Measurements from ENCODE around the gene ANAPC4. TPM values are rescaled to one million over a fixed set of nuclear protein-coding genes. Genes with fewer than 3 reads are reported as not detected.

The ANAPC4 gene
- total RNA-seq, 4 donors from 2014 or later: 11.8 to 20.2 (median 14.7) TPM

DNA sequence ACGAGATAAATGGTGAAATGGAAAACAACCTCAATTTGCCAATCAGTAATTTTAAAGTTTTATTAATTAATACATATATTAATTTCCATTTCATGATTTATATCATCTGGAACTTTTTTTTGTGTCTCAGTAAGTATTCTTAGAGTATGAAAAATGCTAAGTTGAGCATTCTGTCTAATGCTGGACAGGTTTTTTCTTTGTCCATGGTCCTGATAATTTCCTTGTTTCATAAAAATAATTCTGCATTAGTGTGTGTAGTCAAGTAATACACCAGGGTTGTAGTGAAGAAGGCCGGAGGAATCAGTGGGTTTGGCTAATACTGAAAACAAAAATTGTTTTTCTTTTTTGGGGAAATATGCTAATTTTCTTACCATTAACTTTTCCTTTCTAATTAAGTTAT is 9.9 kb downstream of the ANAPC4 start:
- no peak for TF ChIP-seq POLR2A (IDR thresholded peaks at IDR 0.05)
- TF ChIP-seq, protein P1, sequence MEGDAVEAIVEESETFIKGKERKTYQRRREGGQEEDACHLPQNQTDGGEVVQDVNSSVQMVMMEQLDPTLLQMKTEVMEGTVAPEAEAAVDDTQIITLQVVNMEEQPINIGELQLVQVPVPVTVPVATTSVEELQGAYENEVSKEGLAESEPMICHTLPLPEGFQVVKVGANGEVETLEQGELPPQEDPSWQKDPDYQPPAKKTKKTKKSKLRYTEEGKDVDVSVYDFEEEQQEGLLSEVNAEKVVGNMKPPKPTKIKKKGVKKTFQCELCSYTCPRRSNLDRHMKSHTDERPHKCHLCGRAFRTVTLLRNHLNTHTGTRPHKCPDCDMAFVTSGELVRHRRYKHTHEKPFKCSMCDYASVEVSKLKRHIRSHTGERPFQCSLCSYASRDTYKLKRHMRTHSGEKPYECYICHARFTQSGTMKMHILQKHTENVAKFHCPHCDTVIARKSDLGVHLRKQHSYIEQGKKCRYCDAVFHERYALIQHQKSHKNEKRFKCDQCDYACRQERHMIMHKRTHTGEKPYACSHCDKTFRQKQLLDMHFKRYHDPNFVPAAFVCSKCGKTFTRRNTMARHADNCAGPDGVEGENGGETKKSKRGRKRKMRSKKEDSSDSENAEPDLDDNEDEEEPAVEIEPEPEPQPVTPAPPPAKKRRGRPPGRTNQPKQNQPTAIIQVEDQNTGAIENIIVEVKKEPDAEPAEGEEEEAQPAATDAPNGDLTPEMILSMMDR (IDR thresholded peaks at IDR 0.05 in 4 of 5, conservative IDR thresholded peaks at IDR 0.05 in 1 of 5): no peak
- no peaks in the 10 kb centered on the region for H3K9me3 ChIP-seq
- ATAC-seq (no peak), DNase-seq (no peak)
- no peaks in the 10 kb centered on the region for H3K4me1 ChIP-seq
- H3K4me3 ChIP-seq: no peak overlapping the region
- intact Hi-C loops (cut with DNase I; ENCODE audit: low total_unique reads): no loop called here
- in situ Hi-C loops (cut with MboI; ENCODE audit: low sequenced_read_pairs in 4 of 4): no loop called here
- H3K27me3 ChIP-seq: no peaks in the 10 kb centered on the region
- no peak overlapping the region for H3K27ac ChIP-seq
- H3K36me3 ChIP-seq: peaks cover 0 to 55% of the 10 kb centered on the region in 2 donors

DNA sequence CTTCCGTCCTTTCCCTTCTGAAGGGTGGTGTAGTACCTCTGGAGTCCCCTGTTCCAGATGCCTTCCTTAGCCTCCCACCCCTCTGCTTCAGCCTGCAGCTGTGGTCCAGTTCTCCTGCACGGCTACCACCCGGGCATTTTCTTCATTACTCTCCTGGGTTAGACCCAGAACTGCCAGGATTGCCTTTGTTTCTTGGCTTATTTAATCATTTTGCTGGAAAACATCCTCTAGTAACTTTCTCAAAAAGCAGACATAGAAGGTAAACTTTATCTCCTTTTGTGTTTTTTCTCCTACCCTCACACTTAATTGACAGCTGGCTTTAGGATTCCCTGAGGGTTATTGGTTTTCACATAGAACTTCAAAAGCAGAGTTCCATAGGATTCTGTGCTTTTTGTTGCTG is 20.2 kb downstream of the ANAPC4 start:
- ATAC-seq (no peak), DNase-seq (no peak)
- H3K4me3 ChIP-seq: no peak overlapping the region
- TF ChIP-seq, protein P1 (IDR thresholded peaks at IDR 0.05 in 4 of 5, conservative IDR thresholded peaks at IDR 0.05 in 1 of 5): no peak
- TF ChIP-seq POLR2A (IDR thresholded peaks at IDR 0.05): no peak
- in situ Hi-C loops (cut with MboI; ENCODE audit: low sequenced_read_pairs in 4 of 4) (no loop called here), intact Hi-C loops (cut with DNase I; ENCODE audit: low total_unique reads) (no loop called here)
- H3K36me3 ChIP-seq: peaks cover 0 to 89% of the 10 kb centered on the region in 2 donors
- H3K4me1 ChIP-seq: no peaks in the 10 kb centered on the region
- no peaks in the 10 kb centered on the region for H3K27me3 ChIP-seq
- H3K9me3 ChIP-seq: no peaks in the 10 kb centered on the region
- no peak overlapping the region for H3K27ac ChIP-seq

DNA sequence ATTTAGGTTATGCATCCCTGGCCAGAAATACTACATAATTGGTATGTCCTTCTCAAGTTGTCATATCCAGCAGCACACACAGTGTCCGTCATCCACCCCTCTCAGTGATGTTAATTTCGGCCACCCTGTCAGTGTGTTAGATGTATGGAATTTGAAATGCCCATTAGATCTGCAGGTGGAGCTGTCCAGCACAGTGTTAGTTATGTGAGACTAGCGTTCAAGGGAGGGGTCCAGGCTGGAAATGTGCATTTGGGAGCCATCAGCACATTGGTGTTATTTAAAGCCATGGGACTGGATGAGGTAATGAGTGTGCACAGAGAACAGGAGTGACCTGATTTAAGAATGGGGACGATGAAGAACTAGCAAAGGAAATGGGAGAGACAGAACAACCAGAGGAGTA is 22.4 kb downstream of the ANAPC4 start:
- H3K9me3 ChIP-seq: no peaks in the 10 kb centered on the region

DNA sequence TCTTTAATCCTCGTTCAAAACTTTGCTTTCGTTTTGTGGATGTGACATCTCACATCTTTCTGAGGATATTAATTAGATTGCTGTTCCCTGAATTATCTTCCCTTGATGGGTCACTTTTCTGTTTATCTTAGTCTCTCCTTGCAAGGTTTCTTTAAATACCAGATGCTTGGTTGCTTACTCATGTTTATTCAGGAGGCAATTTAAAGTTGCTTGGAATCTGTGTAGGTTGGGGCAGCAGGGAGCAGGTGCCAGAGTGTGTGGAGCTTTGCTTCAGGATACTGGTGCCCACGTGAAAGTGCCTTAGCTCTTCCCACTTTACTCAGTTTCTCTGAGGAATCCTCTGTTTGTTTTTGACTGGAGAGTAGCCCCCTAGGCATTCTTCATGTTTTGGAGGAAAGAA is 24.0 kb downstream of the ANAPC4 start:
- in situ Hi-C loops (cut with MboI; ENCODE audit: low sequenced_read_pairs in 4 of 4): no loop called here
- no peak for TF ChIP-seq POLR2A (IDR thresholded peaks at IDR 0.05)
- TF ChIP-seq, protein P1 (IDR thresholded peaks at IDR 0.05 in 4 of 5, conservative IDR thresholded peaks at IDR 0.05 in 1 of 5): no peak
- Histone ChIP-seq H3K4me3 (no peak overlapping the region), H3K27ac (no peak overlapping the region), H3K9me3 (no peaks in the 10 kb centered on the region), H3K36me3 (peaks cover 0 to 65% of the 10 kb centered on the region in 2 donors), H3K4me1 (no peaks in the 10 kb centered on the region), H3K27me3 (no peaks in the 10 kb centered on the region)
- DNase-seq: no peak
- intact Hi-C loops (cut with DNase I; ENCODE audit: low total_unique reads): no loop called here
- ATAC-seq: no peak

More for the DNA sequence above, 22.4 kb downstream of the ANAPC4 start:
- TF ChIP-seq, protein P1 (IDR thresholded peaks at IDR 0.05 in 4 of 5, conservative IDR thresholded peaks at IDR 0.05 in 1 of 5): no peak
- no peak for TF ChIP-seq POLR2A (IDR thresholded peaks at IDR 0.05)
- H3K4me1 ChIP-seq: no peaks in the 10 kb centered on the region
- DNase-seq (no peak), ATAC-seq (no peak)
- in situ Hi-C loops (cut with MboI; ENCODE audit: low sequenced_read_pairs in 4 of 4): no loop called here
- H3K27me3 ChIP-seq: no peaks in the 10 kb centered on the region
- H3K27ac ChIP-seq: no peak overlapping the region
- no peak overlapping the region for H3K4me3 ChIP-seq
- peaks cover 0 to 67% of the 10 kb centered on the region in 2 donors for H3K36me3 ChIP-seq
- intact Hi-C loops (cut with DNase I; ENCODE audit: low total_unique reads): no loop called here

DNA sequence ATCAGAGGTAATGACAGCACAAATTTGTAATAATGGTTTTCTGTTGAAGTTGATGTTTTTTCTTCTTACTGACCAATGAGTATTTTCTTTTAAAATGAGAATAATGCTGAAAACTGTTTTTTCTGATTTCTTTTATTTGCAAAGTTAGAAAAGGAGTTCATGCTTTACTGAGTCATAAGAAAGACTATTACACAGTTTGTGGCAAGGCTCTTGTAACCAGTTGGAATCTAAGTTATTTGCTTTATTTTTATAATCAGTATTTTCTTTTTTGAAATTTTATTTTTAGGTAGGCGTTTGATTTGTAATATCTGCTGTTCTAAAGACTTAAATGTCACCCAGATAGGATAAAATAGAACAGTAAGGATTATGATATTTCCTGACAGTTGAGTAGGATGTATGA is 25.5 kb downstream of the ANAPC4 start:
- intact Hi-C loops (cut with DNase I; ENCODE audit: low total_unique reads) (no loop called here), in situ Hi-C loops (cut with MboI; ENCODE audit: low sequenced_read_pairs in 4 of 4) (no loop called here)
- Histone ChIP-seq H3K9me3 (no peaks in the 10 kb centered on the region), H3K36me3 (peaks cover 0 to 62% of the 10 kb centered on the region in 2 donors), H3K27me3 (no peaks in the 10 kb centered on the region), H3K4me3 (no peak overlapping the region), H3K4me1 (no peaks in the 10 kb centered on the region), H3K27ac (no peak overlapping the region)
- DNase-seq (no peak), ATAC-seq (no peak)
- TF ChIP-seq, protein P1 (IDR thresholded peaks at IDR 0.05 in 4 of 5, conservative IDR thresholded peaks at IDR 0.05 in 1 of 5): no peak
- no peak for TF ChIP-seq POLR2A (IDR thresholded peaks at IDR 0.05)

Data from gastrocnemius medialis (tissue), 4 donors.